Activated T-cell treated with anti-CD3 and anti-CD28 coated beads, Interleukin-2, amount 50 U/mL, for 1 hour (primary cell): ENCODE results near the gene PRKAR2B.
"Not testable (repeated sequence)": the region's sequence is repeated elsewhere in the genome, so short reads cannot be mapped to it uniquely, and the experiment has no call there.

Experiments
- DNase-seq: peaks from one replicate; pipeline ENCODE4 v3.0.0-alpha.2; 2020

PRKAR2B gene

GRCh38 chr7:107029061-107029763 lies 15.3 kb upstream of the PRKAR2B start:
- no peak for DNase-seq

GRCh38 chr7:107029764-107030286 lies 14.7 kb upstream of the PRKAR2B start:
- DNase-seq, result no peak

GRCh38 chr7:107032050-107032449 lies 12.5 kb upstream of the PRKAR2B start:
- DNase-seq, result no peak

- no peak for DNase-seq
These were observed 11.6 kb upstream of the PRKAR2B start for GRCh38 chr7:107032720-107033438.

GRCh38 chr7:107034553-107034952 lies 10.0 kb upstream of the PRKAR2B start:
- DNase-seq, result no peak

- no peak for DNase-seq
These were observed 9.1 kb upstream of the PRKAR2B start for GRCh38 chr7:107035446-107035845.

- no peak for DNase-seq
These were observed 8.0 kb upstream of the PRKAR2B start for GRCh38 chr7:107036535-107036934.

GRCh38 chr7:107037717-107038603 lies 6.5 kb upstream of the PRKAR2B start:
- no peak for DNase-seq

- DNase-seq, result no peak
These were observed 5.2 kb upstream of the PRKAR2B start for GRCh38 chr7:107039199-107039900.

- DNase-seq, result no peak
These were observed 3.4 kb upstream of the PRKAR2B start for GRCh38 chr7:107041097-107041496.

GRCh38 chr7:107041764-107042163 lies 2.7 kb upstream of the PRKAR2B start:
- DNase-seq, result not testable (repeated sequence)

- not testable (repeated sequence) for DNase-seq
These were observed 2.1 kb upstream of the PRKAR2B start for GRCh38 chr7:107042326-107042910.

GRCh38 chr7:107043491-107043890 lies 1.0 kb upstream of the PRKAR2B start:
- no peak for DNase-seq

GRCh38 chr7:107043921-107044346 lies 571 bp upstream of the PRKAR2B start:
- DNase-seq, result no peak

GRCh38 chr7:107045195-107045960 lies 873 bp downstream of the PRKAR2B start:
- DNase-seq, result no peak

GRCh38 chr7:107045980-107046379 lies 1.5 kb downstream of the PRKAR2B start:
- no peak for DNase-seq

GRCh38 chr7:107046491-107047259 lies 2.2 kb downstream of the PRKAR2B start:
- no peak for DNase-seq

GRCh38 chr7:107047902-107048782 lies 3.6 kb downstream of the PRKAR2B start:
- no peak for DNase-seq

- no peak for DNase-seq
These were observed 4.4 kb downstream of the PRKAR2B start for GRCh38 chr7:107048783-107049418.
